Neural progenitor cell (in vitro differentiated cells): Measurements from ENCODE around the gene EIF3I. TPM values are rescaled to one million over a fixed set of nuclear protein-coding genes. Genes with fewer than 3 reads are reported as not detected.

Source experiments
- DNase-seq: peaks from one replicate; pipeline ENCODE4 v3.0.0-alpha.2; 2016; ENCODE audit warnings: low spot score
- H2AFZ ChIP-seq: fragments of 200-600 bp; sonication (generic); replicated peaks from 2 replicates; pipeline ENCODE4 v1.6.1; 2016; ENCODE audit warnings: antibody characterized with exemption
- H3F3A ChIP-seq: fragments of 200-600 bp; sonication (generic); 2 replicates; pipeline ENCODE4 v1.6.1; 2016; ENCODE audit warnings: antibody characterized with exemption, low read depth
- H3K27ac ChIP-seq: fragments of 200-600 bp; sonication (generic); 2 replicates; pipeline ENCODE4 v1.5.1; 2016; ENCODE audit warnings: mild to moderate bottlenecking
- H3K27me3 ChIP-seq: fragments of 200-600 bp; sonication (generic); 2 replicates; pipeline ENCODE4 v1.6.1; 2016; ENCODE audit warnings: mild to moderate bottlenecking, moderate library complexity
- H3K36me3 ChIP-seq: fragments of 200-600 bp; sonication (generic); 2 replicates; pipeline ENCODE4 v1.5.1; 2016
- H3K4me1 ChIP-seq: fragments of 200-600 bp; sonication (generic); 2 replicates; pipeline ENCODE4 v1.6.1; 2016; ENCODE audit warnings: mixed run types
- H3K4me2 ChIP-seq: fragments of 200-600 bp; sonication (generic); 2 replicates; pipeline ENCODE4 v1.6.1; 2016
- H3K4me3 ChIP-seq: fragments of 200-600 bp; sonication (generic); 2 replicates; pipeline ENCODE4 v1.5.1; 2016
- H3K79me2 ChIP-seq: fragments of 200-600 bp; sonication (generic); 2 replicates; pipeline ENCODE4 v1.6.1; 2016; ENCODE audit warnings: low read depth
- H3K9ac ChIP-seq: fragments of 200-600 bp; sonication (generic); 2 replicates; pipeline ENCODE4 v1.6.1; 2016
- H3K9me3 ChIP-seq: fragments of 200-600 bp; sonication (generic); 2 replicates; pipeline ENCODE4 v1.5.1; 2016; ENCODE audit warnings: low read depth
- H4K20me1 ChIP-seq: fragments of 200-600 bp; sonication (generic); 2 replicates; pipeline ENCODE4 v1.6.1; 2016; ENCODE audit warnings: low read depth
- H3K27ac Mint-ChIP-seq: 3 replicates; pipeline ENCODE4 v1.8.0; 2021; ENCODE audit warnings: mixed read lengths
- H3K27me3 Mint-ChIP-seq: 2 replicates; pipeline ENCODE4 v1.8.0; 2022; ENCODE audit warnings: low read depth, mild to moderate bottlenecking, inconsistent platforms, moderate library complexity, mixed read lengths; ENCODE audit not compliant: insufficient read depth
- H3K36me3 Mint-ChIP-seq: 3 replicates; pipeline ENCODE4 v1.8.0; 2021; ENCODE audit warnings: mixed read lengths
- H3K4me1 Mint-ChIP-seq: 3 replicates; pipeline ENCODE4 v1.8.0; 2021; ENCODE audit warnings: mixed read lengths
- H3K4me3 Mint-ChIP-seq: 3 replicates; pipeline ENCODE4 v1.8.0; 2021; ENCODE audit warnings: mild to moderate bottlenecking, moderate library complexity, mixed read lengths
- H3K9me3 Mint-ChIP-seq: 3 replicates; pipeline ENCODE4 v1.8.0; 2020; ENCODE audit warnings: mixed read lengths
- EZH2 ChIP-seq: fragments of 200-600 bp; sonication (generic); IDR thresholded peaks from 2 replicates; pipeline ENCODE4 v1.6.1; 2017; ENCODE audit warnings: antibody characterized with exemption, mild to moderate bottlenecking, moderate library complexity
- EZH2phosphoT487 ChIP-seq: fragments of 200-600 bp; sonication (generic); IDR thresholded peaks from 2 replicates; pipeline ENCODE4 v1.6.1; 2017; ENCODE audit warnings: antibody characterized with exemption
- total RNA-seq: library from RNA; depleted of rRNA; stranded (reverse); fragments of >200 nt; gene quantifications from 2 replicates; pipeline ENCODE4 v1.2.3, GENCODE V29; 2015; ENCODE audit warnings: low replicate concordance
- TF ChIP-seq, protein P1 (sequence below): fragments of 200-600 bp; sonication (generic); IDR thresholded peaks from 2 replicates; pipeline ENCODE4 v1.5.1; 2017; ENCODE audit warnings: antibody characterized with exemption, mild to moderate bottlenecking

EIF3I gene
- total RNA-seq, 1 donor from 2014 or later = 204 TPM

- H3K36me3 Mint-ChIP-seq = no peaks in the 10 kb centered on the region
- peak overlapping the region; percentile 85 for H3K4me2 ChIP-seq
- H3K4me3 Mint-ChIP-seq = no peak overlapping the region
- H3K9me3 ChIP-seq = no peaks in the 10 kb centered on the region
- H3K9ac ChIP-seq = no peak overlapping the region
- peak overlapping the region; percentile 87 for H2AFZ ChIP-seq
- H3K27me3 Mint-ChIP-seq = peaks cover 7% of the 10 kb centered on the region
- peaks cover 23% of the 10 kb centered on the region for H3K4me1 Mint-ChIP-seq
- H3K27ac Mint-ChIP-seq = no peak overlapping the region
- H3K27ac ChIP-seq = no peak overlapping the region
- H3K79me2 ChIP-seq = peaks cover 3% of the 10 kb centered on the region
- H3K9me3 Mint-ChIP-seq = no peaks in the 10 kb centered on the region
- H3K27me3 ChIP-seq = no peaks in the 10 kb centered on the region
- H3K36me3 ChIP-seq = no peaks in the 10 kb centered on the region
- H3K4me1 ChIP-seq = peaks cover 12% of the 10 kb centered on the region
- DNase-seq = peak; percentile 91
- H3K4me3 ChIP-seq = peak overlapping the region; percentile 51
- peaks cover 22% of the 10 kb centered on the region for H3F3A ChIP-seq
- no peaks in the 10 kb centered on the region for H4K20me1 ChIP-seq
- TF ChIP-seq, protein P1, sequence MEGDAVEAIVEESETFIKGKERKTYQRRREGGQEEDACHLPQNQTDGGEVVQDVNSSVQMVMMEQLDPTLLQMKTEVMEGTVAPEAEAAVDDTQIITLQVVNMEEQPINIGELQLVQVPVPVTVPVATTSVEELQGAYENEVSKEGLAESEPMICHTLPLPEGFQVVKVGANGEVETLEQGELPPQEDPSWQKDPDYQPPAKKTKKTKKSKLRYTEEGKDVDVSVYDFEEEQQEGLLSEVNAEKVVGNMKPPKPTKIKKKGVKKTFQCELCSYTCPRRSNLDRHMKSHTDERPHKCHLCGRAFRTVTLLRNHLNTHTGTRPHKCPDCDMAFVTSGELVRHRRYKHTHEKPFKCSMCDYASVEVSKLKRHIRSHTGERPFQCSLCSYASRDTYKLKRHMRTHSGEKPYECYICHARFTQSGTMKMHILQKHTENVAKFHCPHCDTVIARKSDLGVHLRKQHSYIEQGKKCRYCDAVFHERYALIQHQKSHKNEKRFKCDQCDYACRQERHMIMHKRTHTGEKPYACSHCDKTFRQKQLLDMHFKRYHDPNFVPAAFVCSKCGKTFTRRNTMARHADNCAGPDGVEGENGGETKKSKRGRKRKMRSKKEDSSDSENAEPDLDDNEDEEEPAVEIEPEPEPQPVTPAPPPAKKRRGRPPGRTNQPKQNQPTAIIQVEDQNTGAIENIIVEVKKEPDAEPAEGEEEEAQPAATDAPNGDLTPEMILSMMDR = peak; percentile 84
- no peak for TF ChIP-seq EZH2phosphoT487
Measured at GRCh38 chr1:32247983-32248889, 26.0 kb downstream of the EIF3I start.

- no peak overlapping the region for H3K27ac ChIP-seq
- no peaks in the 10 kb centered on the region for H3K27me3 ChIP-seq
- no peak overlapping the region for H2AFZ ChIP-seq
- Mint-ChIP-seq H3K4me3 (no peak overlapping the region), H3K36me3 (no peaks in the 10 kb centered on the region), H3K27ac (peak overlapping the region; percentile 81), H3K27me3 (peaks cover 8% of the 10 kb centered on the region), H3K9me3 (no peaks in the 10 kb centered on the region), H3K4me1 (peaks cover 23% of the 10 kb centered on the region)
- no peak overlapping the region for H3K4me2 ChIP-seq
- no peaks in the 10 kb centered on the region for H3K36me3 ChIP-seq
- H3K9me3 ChIP-seq = no peaks in the 10 kb centered on the region
- peaks cover 22% of the 10 kb centered on the region for H3F3A ChIP-seq
- DNase-seq = no peak
- no peaks in the 10 kb centered on the region for H4K20me1 ChIP-seq
- H3K4me1 ChIP-seq = peaks cover 12% of the 10 kb centered on the region
- no peak for TF ChIP-seq EZH2phosphoT487
- TF ChIP-seq, protein P1 = no peak
- TF ChIP-seq EZH2 = no peak
- no peak overlapping the region for H3K4me3 ChIP-seq
- no peak overlapping the region for H3K9ac ChIP-seq
- H3K79me2 ChIP-seq = no peaks in the 10 kb centered on the region
Measured at GRCh38 chr1:32249831-32250525, 27.8 kb downstream of the EIF3I start.

- no peaks in the 10 kb centered on the region for H3K9me3 ChIP-seq
- no peak for DNase-seq
- H3K4me3 Mint-ChIP-seq = peak within 1 kb of the TSS; percentile 16
- peak within 1 kb of the TSS; percentile 81 for H3K27ac Mint-ChIP-seq
- H3K27ac ChIP-seq = no peak within 1 kb of the TSS
- H2AFZ ChIP-seq = no peak within 1 kb of the TSS
- no peaks in the 10 kb centered on the region for H3K9me3 Mint-ChIP-seq
- H3K36me3 ChIP-seq = no peaks in the 10 kb centered on the region
- peaks cover 12% of the 10 kb centered on the region for H3K4me1 ChIP-seq
- H3K36me3 Mint-ChIP-seq = no peaks in the 10 kb centered on the region
- no peak within 1 kb of the TSS for H3K9ac ChIP-seq
- H3F3A ChIP-seq = peaks cover 22% of the 10 kb centered on the region
- H3K27me3 Mint-ChIP-seq = peaks cover 9% of the 10 kb centered on the region
- TF ChIP-seq EZH2phosphoT487 (no peak), EZH2 (no peak)
- TF ChIP-seq, protein P1 = no peak
- H3K4me2 ChIP-seq = no peak within 1 kb of the TSS
- no peak within 1 kb of the TSS for H3K4me3 ChIP-seq
- H4K20me1 ChIP-seq = no peaks in the 10 kb centered on the region
- H3K4me1 Mint-ChIP-seq = peaks cover 23% of the 10 kb centered on the region
- H3K27me3 ChIP-seq = no peaks in the 10 kb centered on the region
- no peaks in the 10 kb centered on the region for H3K79me2 ChIP-seq
Measured at GRCh38 chr1:32250893-32251716, 28.9 kb downstream of the EIF3I start, which contains the start of gene LCK. TSS of gene LCK (plus strand) at chr1:32251265. CDS start at chr1:32274330, 23,065 bp downstream.
